Calu3 (cell line): ENCODE data around the gene LRG1. TPM values are rescaled to one million over a fixed set of nuclear protein-coding genes. Genes with fewer than 3 reads are reported as not detected.
"Not testable (repeated sequence)": the region's sequence is repeated elsewhere in the genome, so short reads cannot be mapped to it uniquely, and the experiment has no call there.

Experiments
- BruUV-seq: library from RNA; stranded (reverse); fragments of 400-500 nt; replicated peaks from 2 replicates; lab custom pipeline; 2021; lab: Mats Ljungman, UMichigan
- CTCF ChIA-PET: fragments of 300-600 bp; sonication (Branson Sonifier 250); formaldehyde crosslinking; loops from one replicate; lab custom pipeline; 2022; ENCODE audit warnings: antibody characterized with exemption; lab: Charles Lee
- DNase-seq: peaks from one replicate; pipeline ENCODE4 v3.0.0; 2022
- H3K27ac Mint-ChIP-seq: one replicate; pipeline ENCODE4 v1.8.0; 2022; ENCODE audit warnings: mixed read lengths; ENCODE audit not compliant: unreplicated experiment
- H3K27me3 Mint-ChIP-seq: one replicate; pipeline ENCODE4 v1.8.0; 2022; ENCODE audit warnings: mixed read lengths; ENCODE audit not compliant: unreplicated experiment
- H3K36me3 Mint-ChIP-seq: one replicate; pipeline ENCODE4 v1.8.0; 2022; ENCODE audit warnings: mild to moderate bottlenecking, moderate library complexity, mixed read lengths; ENCODE audit not compliant: insufficient read depth, unreplicated experiment
- H3K4me1 Mint-ChIP-seq: one replicate; pipeline ENCODE4 v1.8.0; 2022; ENCODE audit warnings: mild to moderate bottlenecking, low read depth, mixed read lengths; ENCODE audit not compliant: unreplicated experiment
- H3K4me3 Mint-ChIP-seq: one replicate; pipeline ENCODE4 v1.8.0; 2022; ENCODE audit warnings: mild to moderate bottlenecking, low read depth, moderate library complexity, mixed read lengths; ENCODE audit not compliant: unreplicated experiment
- H3K9me3 Mint-ChIP-seq: one replicate; pipeline ENCODE4 v1.8.0; 2022; ENCODE audit warnings: low read depth, mixed read lengths; ENCODE audit not compliant: unreplicated experiment
- CTCF ChIP-seq: fragments of 200-600 bp; IDR thresholded peaks from one replicate; pipeline ENCODE4 v1.8.0; 2022; ENCODE audit warnings: antibody characterized with exemption; ENCODE audit not compliant: unreplicated experiment
- intact Hi-C: fragments of 100-400 bp; cut with micrococcal nuclease; formaldehyde crosslinking; loops from one replicate; pipeline ENCODE4 v1.10.0; 2022; ENCODE audit not compliant: unreplicated experiment
- total RNA-seq: library from RNA; stranded (reverse); gene quantifications from 2 replicates; pipeline ENCODE4 v1.2.3, GENCODE V29; 2022

Gene LRG1
- total RNA-seq, 1 experiment from 2014 or later = 28.5 TPM

- Mint-ChIP-seq H3K27me3 (peaks cover 8% of the 10 kb centered on the region), H3K4me3 (no peak overlapping the region), H3K4me1 (peaks cover 9% of the 10 kb centered on the region), H3K36me3 (peaks cover 11% of the 10 kb centered on the region), H3K27ac (no peak overlapping the region), H3K9me3 (no peaks in the 10 kb centered on the region)
- DNase-seq = no peak
- intact Hi-C loops = no loop called here
- CTCF ChIA-PET = no interaction called here
- BruUV-seq = no TSS peak
- TF ChIP-seq CTCF = no peak
Measured at GRCh38 chr19:4543842-4544647, 4.2 kb upstream of the LRG1 start.

GRCh38 chr19:4542896-4543841 lies 3.3 kb upstream of the LRG1 start:
- no peak for DNase-seq
- CTCF ChIA-PET = no interaction called here

DNA sequence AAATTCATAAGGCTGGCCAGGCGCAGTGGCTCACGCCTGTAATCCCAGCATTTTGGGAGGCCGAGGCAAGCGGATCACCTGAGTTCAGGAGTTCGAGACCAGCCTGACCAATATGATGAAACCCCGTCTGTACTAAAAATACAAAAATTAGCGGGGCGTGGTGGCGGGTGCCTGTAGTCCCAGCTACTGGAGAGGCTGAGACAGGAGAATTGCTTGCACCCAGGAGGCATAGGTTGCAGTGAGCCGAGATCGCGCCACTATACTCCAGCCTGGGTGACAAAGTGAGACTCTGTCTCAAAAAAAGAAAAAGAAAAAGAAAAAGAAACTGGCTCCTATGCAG lies 1.9 kb upstream of the LRG1 start:
- CTCF ChIA-PET = interaction anchor here (1.0 kb wide), 1 partner anchor 15 kb away, joined by 5 read pairs; no protein-coding TSS in a partner anchor
- Mint-ChIP-seq H3K36me3 (peaks cover 11% of the 10 kb centered on the region), H3K4me1 (peaks cover 16% of the 10 kb centered on the region)
- intact Hi-C loops, DNase-seq, BruUV-seq, H3K27ac Mint-ChIP-seq, H3K4me3 Mint-ChIP-seq, H3K27me3 Mint-ChIP-seq, H3K9me3 Mint-ChIP-seq: not testable (repeated sequence)

More at GRCh38 chr19:4542896-4543841, 3.3 kb upstream of the LRG1 start:
- Mint-ChIP-seq H3K27me3 (no peaks in the 10 kb centered on the region), H3K36me3 (peaks cover 11% of the 10 kb centered on the region), H3K9me3 (no peaks in the 10 kb centered on the region), H3K4me1 (peaks cover 16% of the 10 kb centered on the region), H3K27ac (no peak overlapping the region), H3K4me3 (no peak overlapping the region)
- TF ChIP-seq CTCF = no peak
- intact Hi-C loops = no loop called here
- no TSS peak for BruUV-seq

- no peak overlapping the region for H3K27ac Mint-ChIP-seq
- TF ChIP-seq CTCF = no peak
- intact Hi-C loops = no loop called here
Measured at GRCh38 chr19:4541114-4541805, 1.4 kb upstream of the LRG1 start.

More at GRCh38 chr19:4541114-4541805, 1.4 kb upstream of the LRG1 start:
- no peak for DNase-seq
- H3K4me1 Mint-ChIP-seq = peaks cover 16% of the 10 kb centered on the region
- BruUV-seq = no TSS peak
- no peak overlapping the region for H3K4me3 Mint-ChIP-seq
- CTCF ChIA-PET = interaction anchor here (1.0 kb wide), 1 partner anchor 15 kb away, joined by 5 read pairs; no protein-coding TSS in a partner anchor
- H3K27me3 Mint-ChIP-seq = no peaks in the 10 kb centered on the region
- H3K9me3 Mint-ChIP-seq = no peaks in the 10 kb centered on the region
- peaks cover 11% of the 10 kb centered on the region for H3K36me3 Mint-ChIP-seq
